WTC11 (cell line): ENCODE results near the gene INVS. TPM values are rescaled to one million over a fixed set of nuclear protein-coding genes. Genes with fewer than 3 reads are reported as not detected.

Source experiments
- ATAC-seq: fragments of 200-7000 bp; cut with Tn5 transposase; 2 replicates; pipeline ENCODE4 v1.10.0; 2021; ENCODE audit warnings: mild to moderate bottlenecking, moderate library complexity
- CTCF ChIA-PET: fragments of 300-600 bp; sonication (Branson Sonifier 250); formaldehyde crosslinking; loops from one replicate; lab custom pipeline; 2021; ENCODE audit warnings: antibody characterized with exemption; lab: Charles Lee
- POLR2A ChIA-PET: fragments of 350-600 bp; sonication (Branson Sonifier 250); formaldehyde crosslinking; loops from one replicate; lab custom pipeline; 2021; ENCODE audit warnings: antibody characterized with exemption; lab: Charles Lee
- DNase-seq: peaks from one replicate; pipeline ENCODE4 v3.0.0; 2021; ENCODE audit warnings: low spot score
- H3K27ac Mint-ChIP-seq: 2 replicates; pipeline ENCODE4 v1.8.0; 2021; ENCODE audit warnings: mixed read lengths
- H3K27me3 Mint-ChIP-seq: 2 replicates; pipeline ENCODE4 v1.8.0; 2021; ENCODE audit warnings: low read depth, mild to moderate bottlenecking, moderate library complexity, mixed read lengths
- H3K36me3 Mint-ChIP-seq: 2 replicates; pipeline ENCODE4 v1.8.0; 2021; ENCODE audit warnings: mixed read lengths
- H3K4me1 Mint-ChIP-seq: 2 replicates; pipeline ENCODE4 v1.8.0; 2022; ENCODE audit warnings: mixed read lengths
- H3K4me3 Mint-ChIP-seq: 2 replicates; pipeline ENCODE4 v1.8.0; 2021; ENCODE audit warnings: mild to moderate bottlenecking, moderate library complexity, mixed read lengths
- H3K9me3 Mint-ChIP-seq: 2 replicates; pipeline ENCODE4 v1.8.0; 2021; ENCODE audit warnings: mixed read lengths
- AFF4 ChIP-seq: sonication (generic); formaldehyde crosslinking; IDR thresholded peaks from 2 replicates; pipeline ENCODE4 v1.8.1; 2023; ENCODE audit warnings: mild to moderate bottlenecking, missing genetic modification reagents, borderline replicate concordance
- CBFB ChIP-seq: sonication (generic); formaldehyde crosslinking; IDR thresholded peaks from 2 replicates; pipeline ENCODE4 v1.8.1; 2022; ENCODE audit warnings: mild to moderate bottlenecking, low read depth, missing genetic modification reagents
- CDX4 ChIP-seq: fragments of 250-450 bp; sonication (Bioruptor Pico); IDR thresholded peaks from 2 replicates; pipeline ENCODE4 v1.9.0; 2021; ENCODE audit warnings: moderate library complexity, mild to moderate bottlenecking, inconsistent platforms, borderline replicate concordance
- CTCF ChIP-seq: fragments of 200-600 bp; IDR thresholded peaks from 2 replicates; pipeline ENCODE4 v1.8.0; 2022; ENCODE audit warnings: antibody characterized with exemption
- ERG ChIP-seq: fragments of 250-450 bp; sonication (Bioruptor Pico); IDR thresholded peaks from 2 replicates; pipeline ENCODE4 v1.8.0; 2021; ENCODE audit warnings: mild to moderate bottlenecking
- ETV6 ChIP-seq: sonication (generic); formaldehyde crosslinking; IDR thresholded peaks from 2 replicates; pipeline ENCODE4 v1.8.1; 2022; ENCODE audit warnings: mild to moderate bottlenecking, missing genetic modification reagents
- GRHL2 ChIP-seq: fragments of 250-450 bp; sonication (Bioruptor Pico); IDR thresholded peaks from 2 replicates; pipeline ENCODE4 v1.8.0; 2022; ENCODE audit warnings: mild to moderate bottlenecking, moderate library complexity; ENCODE audit not compliant: insufficient replicate concordance, severe bottlenecking
- GTF2I ChIP-seq: fragments of 250-450 bp; sonication (Bioruptor Pico); conservative IDR thresholded peaks from 2 replicates; pipeline ENCODE4 v1.4.0; 2021; ENCODE audit warnings: mild to moderate bottlenecking
- HMGA2 ChIP-seq: fragments of 250-450 bp; sonication (Bioruptor Pico); IDR thresholded peaks from 2 replicates; pipeline ENCODE4 v1.4.0; 2021; ENCODE audit warnings: mild to moderate bottlenecking, moderate library complexity
- IRF2 ChIP-seq: sonication (generic); formaldehyde crosslinking; IDR thresholded peaks from 2 replicates; pipeline ENCODE4 v1.8.0; 2022; ENCODE audit warnings: low read depth, missing genetic modification reagents, borderline replicate concordance
- PRDM15 ChIP-seq: sonication (generic); formaldehyde crosslinking; IDR thresholded peaks from 2 replicates; pipeline ENCODE4 v1.8.0; 2022; ENCODE audit warnings: missing genetic modification reagents
- PREB ChIP-seq: sonication (generic); formaldehyde crosslinking; IDR thresholded peaks from 2 replicates; pipeline ENCODE4 v1.8.1; 2022; ENCODE audit warnings: mild to moderate bottlenecking, missing genetic modification reagents, moderate library complexity, borderline replicate concordance
- SMAD4 ChIP-seq: sonication (generic); formaldehyde crosslinking; IDR thresholded peaks from 2 replicates; pipeline ENCODE4 v1.8.0; 2022; ENCODE audit warnings: mild to moderate bottlenecking, missing genetic modification reagents
- ZNF121 ChIP-seq: sonication (generic); formaldehyde crosslinking; IDR thresholded peaks from 2 replicates; pipeline ENCODE4 v1.8.0; 2023; ENCODE audit warnings: missing genetic modification reagents
- ZNF281 ChIP-seq: sonication (generic); formaldehyde crosslinking; IDR thresholded peaks from 2 replicates; pipeline ENCODE4 v1.8.0; 2023; ENCODE audit warnings: mild to moderate bottlenecking, missing genetic modification reagents
- ZNF396 ChIP-seq: fragments of 250-450 bp; sonication (Bioruptor Pico); IDR thresholded peaks from 2 replicates; pipeline ENCODE4 v1.8.0; 2021; ENCODE audit warnings: mild to moderate bottlenecking, moderate library complexity, borderline replicate concordance
- total RNA-seq: library from RNA; stranded (reverse); gene quantifications from 3 replicates; pipeline ENCODE4 v1.2.3, GENCODE V29; 2021

INVS gene
- total RNA-seq, 1 experiment from 2014 or later = 8.1 TPM

- H3K27me3 Mint-ChIP-seq = peaks cover 3% of the 10 kb centered on the region; the same call in 1 of the 2 replicates
- TF ChIP-seq ZNF281 (CRISPR knock-in tag) = no peak
- no peak for DNase-seq
- CTCF ChIA-PET = no interaction called here
- H3K36me3 Mint-ChIP-seq = peaks cover 24% of the 10 kb centered on the region
- no peak for ATAC-seq
- POLR2A ChIA-PET = no interaction called here
- no peak overlapping the region for H3K4me3 Mint-ChIP-seq
- H3K4me1 Mint-ChIP-seq = peaks cover 8% of the 10 kb centered on the region; the same call in 1 of the 2 replicates
- H3K27ac Mint-ChIP-seq = no peak overlapping the region
- H3K9me3 Mint-ChIP-seq = peaks cover 27% of the 10 kb centered on the region
Measured at GRCh38 chr9:100170556-100170955, 71.5 kb downstream of the INVS start.

- no peak for DNase-seq
- H3K27me3 Mint-ChIP-seq = no peaks in the 10 kb centered on the region; the same call in 1 of the 2 replicates
- POLR2A ChIA-PET = no interaction called here
- CTCF ChIA-PET = no interaction called here
- H3K4me3 Mint-ChIP-seq = no peak overlapping the region
- peaks cover 43% of the 10 kb centered on the region for H3K9me3 Mint-ChIP-seq
- H3K36me3 Mint-ChIP-seq = peaks cover 23% of the 10 kb centered on the region
- no peak overlapping the region for H3K27ac Mint-ChIP-seq
- H3K4me1 Mint-ChIP-seq = no peaks in the 10 kb centered on the region
- TF ChIP-seq ETV6 (CRISPR knock-in tag) (no peak), PRDM15 (CRISPR knock-in tag) (no peak), CDX4 (CRISPR knock-in tag) (no peak), GRHL2 (CRISPR knock-in tag) (no peak), ERG (CRISPR knock-in tag) (no peak), SMAD4 (CRISPR knock-in tag) (no peak), ZNF121 (CRISPR knock-in tag) (no peak), HMGA2 (CRISPR knock-in tag) (no peak), ZNF396 (CRISPR knock-in tag) (no peak), PREB (CRISPR knock-in tag) (no peak), AFF4 (no peak), CTCF (no peak), IRF2 (no peak), CBFB (CRISPR knock-in tag) (no peak), GTF2I (CRISPR knock-in tag) (no peak)
- TF ChIP-seq, all 79 proteins: peak for 0
- ATAC-seq = no peak
Measured at GRCh38 chr9:100186356-100186755, 87.3 kb downstream of the INVS start.
